Measurements from ENCODE around the gene APBA1. TPM values are rescaled to one million over a fixed set of nuclear protein-coding genes. Genes with fewer than 3 reads are reported as not detected.

Gene APBA1
- polyA plus RNA-seq, 3 donors, result 1.6 TPM; not detected in 2

DNA sequence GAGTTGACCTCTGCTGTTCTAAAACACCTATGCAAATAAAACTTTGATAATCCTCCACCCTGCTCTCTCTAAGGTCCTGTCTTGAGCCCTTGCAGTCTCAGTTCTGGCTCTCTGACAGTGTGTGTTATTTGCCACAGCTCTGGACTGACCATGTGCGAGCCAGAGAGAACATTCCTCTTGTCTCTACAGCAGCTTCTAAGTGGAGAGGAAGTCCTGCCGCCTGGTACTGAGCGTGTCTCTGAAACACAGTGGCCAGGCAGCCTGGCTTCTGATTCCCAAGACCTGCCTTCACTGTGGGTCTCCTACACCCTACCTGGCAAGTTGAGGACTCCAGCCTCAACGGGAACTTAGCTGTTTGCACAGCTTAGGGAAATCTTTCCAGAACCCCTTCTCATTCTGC, 285.5 kb downstream of the APBA1 start:
- Histone ChIP-seq H3K4me2 (replicated peaks; ENCODE audit: extremely low read depth, low read length, poor library complexity, severe bottlenecking) (no peak overlapping the region), H3K36me3 (replicated peaks in 1 of 2; ENCODE audit: control insufficient read depth in 1 of 2, insufficient read depth in 2 of 2, low read length in 2 of 2) (no peaks in the 10 kb centered on the region), H2AFZ (ENCODE audit: insufficient read depth, low read depth, low read length, poor library complexity, severe bottlenecking) (no peak overlapping the region), H3K4me3 (replicated peaks in 1 of 3; ENCODE audit: low read depth in 2 of 3, low read length in 3 of 3) (no peak overlapping the region), H3K27ac (ENCODE audit: low read depth in 1 of 2, low read length in 2 of 2) (no peak overlapping the region), H3K9ac (ENCODE audit: insufficient read depth, low read length, poor library complexity, severe bottlenecking) (no peak overlapping the region), H3K27me3 (ENCODE audit: control insufficient read depth in 2 of 2, insufficient read depth in 2 of 2, low read length in 2 of 2) (no peaks in the 10 kb centered on the region), H3K79me2 (ENCODE audit: insufficient read depth, low read length) (no peaks in the 10 kb centered on the region), H3K9me3 (replicated peaks in 1 of 2; ENCODE audit: control insufficient read depth in 1 of 2, insufficient read depth in 1 of 2, low read length in 2 of 2) (no peaks in the 10 kb centered on the region), H3K4me1 (ENCODE audit: control insufficient read depth in 1 of 2, insufficient read depth in 2 of 2, low read length in 2 of 2) (no peaks in the 10 kb centered on the region), H4K20me1 (ENCODE audit: insufficient read depth, low read length) (no peaks in the 10 kb centered on the region)
- 74% methylated on average over 2 of the region's 4 CpGs for WGBS (ENCODE audit: insufficient coverage)
- intact Hi-C loops (cut with micrococcal nuclease), result no loop called here
- Mint-ChIP-seq H3K27ac (no peak overlapping the region), H3K4me3 (no peak overlapping the region), H3K9me3 (peaks cover 0 to 3% (median 0%) of the 10 kb centered on the region in 7 donors), H3K4me1 (no peaks in the 10 kb centered on the region), H3K36me3 (no peaks in the 10 kb centered on the region), H3K27me3 (ENCODE audit: low read depth in 3 of 3) (peaks cover 0 to 5% (median 4%) of the 10 kb centered on the region in 3 donors)
- no peak for DNase-seq
- no peak for TF ChIP-seq CTCF (IDR thresholded peaks at IDR 0.05)

GRCh38 chr9:69385581-69386033, 286.6 kb downstream of the APBA1 start:
- Histone ChIP-seq H3K4me3 (replicated peaks in 1 of 3; ENCODE audit: low read depth in 2 of 3, low read length in 3 of 3) (no peak overlapping the region), H3K4me1 (ENCODE audit: control insufficient read depth in 1 of 2, insufficient read depth in 2 of 2, low read length in 2 of 2) (no peaks in the 10 kb centered on the region), H4K20me1 (ENCODE audit: insufficient read depth, low read length) (no peaks in the 10 kb centered on the region), H3K36me3 (replicated peaks in 1 of 2; ENCODE audit: control insufficient read depth in 1 of 2, insufficient read depth in 2 of 2, low read length in 2 of 2) (no peaks in the 10 kb centered on the region), H3K27ac (ENCODE audit: low read depth in 1 of 2, low read length in 2 of 2) (no peak overlapping the region), H2AFZ (ENCODE audit: insufficient read depth, low read depth, low read length, poor library complexity, severe bottlenecking) (no peak overlapping the region), H3K9me3 (replicated peaks in 1 of 2; ENCODE audit: control insufficient read depth in 1 of 2, insufficient read depth in 1 of 2, low read length in 2 of 2) (no peaks in the 10 kb centered on the region), H3K4me2 (replicated peaks; ENCODE audit: extremely low read depth, low read length, poor library complexity, severe bottlenecking) (no peak overlapping the region), H3K9ac (ENCODE audit: insufficient read depth, low read length, poor library complexity, severe bottlenecking) (no peak overlapping the region), H3K79me2 (ENCODE audit: insufficient read depth, low read length) (no peaks in the 10 kb centered on the region), H3K27me3 (ENCODE audit: control insufficient read depth in 2 of 2, insufficient read depth in 2 of 2, low read length in 2 of 2) (no peaks in the 10 kb centered on the region)
- H3K27me3 Mint-ChIP-seq (ENCODE audit: low read depth in 3 of 3), result peaks cover 0 to 5% (median 4%) of the 10 kb centered on the region in 3 donors
- WGBS (ENCODE audit: insufficient coverage), result 93% methylated on average over 2 of the region's 6 CpGs
- no peak for TF ChIP-seq CTCF (IDR thresholded peaks at IDR 0.05)
- no peak overlapping the region for H3K4me3 Mint-ChIP-seq
- no peak overlapping the region for H3K27ac Mint-ChIP-seq
- no peaks in the 10 kb centered on the region for H3K36me3 Mint-ChIP-seq
- H3K4me1 Mint-ChIP-seq, result no peaks in the 10 kb centered on the region
- DNase-seq, result no peak
- peaks cover 0 to under 1% (median 0%) of the 10 kb centered on the region in 7 donors for H3K9me3 Mint-ChIP-seq
- intact Hi-C loops (cut with micrococcal nuclease), result no loop called here
